Liver (tissue), 9 donors: ENCODE measurements around the gene GATD1. TPM values are rescaled to one million over a fixed set of nuclear protein-coding genes. Genes with fewer than 3 reads are reported as not detected.

Experiments
- DNase-seq: peaks from one replicate; pipeline ENCODE4 v3.0.0-alpha.2; 2017; ENCODE audit warnings: low spot score
- H3K27ac ChIP-seq, 2 donors: one replicate each; pipeline ENCODE4 v1.7.0; 2013; ENCODE audit warnings: inconsistent platforms in 2 of 2, low read length in 2 of 2, control low read depth in 1 of 2, low read depth in 1 of 2, mild to moderate bottlenecking in 1 of 2
- H3K27me3 ChIP-seq, 4 donors: one replicate each; pipeline versions ENCODE4 v1.6.1 to v1.7.0; 2013; ENCODE audit warnings: low read length in 3 of 4, inconsistent platforms in 1 of 4, mild to moderate bottlenecking in 1 of 4, moderate library complexity in 1 of 4; ENCODE audit not compliant: control insufficient read depth in 4 of 4, insufficient read depth in 4 of 4
- H3K36me3 ChIP-seq, 4 donors: one replicate each; pipeline versions ENCODE4 v1.6.1 to v1.7.0; 2013; ENCODE audit warnings: low read length in 3 of 4, mild to moderate bottlenecking in 3 of 4, low read depth in 1 of 4, moderate library complexity in 1 of 4; ENCODE audit not compliant: control insufficient read depth in 4 of 4, insufficient read depth in 3 of 4
- H3K4me1 ChIP-seq, 4 donors: one replicate each; pipeline versions ENCODE4 v1.6.1 to v1.7.0; 2013; ENCODE audit warnings: low read length in 3 of 4, mild to moderate bottlenecking in 3 of 4, moderate library complexity in 1 of 4; ENCODE audit not compliant: control insufficient read depth in 4 of 4, insufficient read depth in 4 of 4
- H3K4me3 ChIP-seq, 3 donors: one replicate each; pipeline versions ENCODE4 v1.6.1 to v1.7.0; 2013; ENCODE audit warnings: low read length in 3 of 3, control low read depth in 1 of 3, low read depth in 1 of 3, mild to moderate bottlenecking in 1 of 3
- H3K9ac ChIP-seq, 2 donors: one replicate each; pipeline ENCODE4 v1.7.0; 2013; ENCODE audit warnings: low read length in 2 of 2, mild to moderate bottlenecking in 2 of 2, moderate library complexity in 2 of 2, control low read depth in 1 of 2, low read depth in 1 of 2
- H3K9me3 ChIP-seq, 4 donors: one replicate each; pipeline versions ENCODE4 v1.6.1 to v1.7.0; 2013; ENCODE audit warnings: low read length in 3 of 4; ENCODE audit not compliant: control insufficient read depth in 4 of 4
- CTCF ChIP-seq: fragments of 150-350 bp; IDR thresholded peaks from 2 replicates; pipeline ENCODE4 v1.5.1; 2017; ENCODE audit warnings: improper control_type of control experiment, low read depth, low read length; ENCODE audit not compliant: missing input control
- EGR1 ChIP-seq, 2 donors: IDR thresholded peaks; 2 replicates each; pipeline ENCODE4 v1.6.1; 2016 to 2018; ENCODE audit warnings: antibody characterized with exemption in 2 of 2, low read depth in 2 of 2
- FOXA1 ChIP-seq: IDR thresholded peaks from 2 replicates; pipeline ENCODE4 v1.6.1; 2016; ENCODE audit warnings: antibody characterized with exemption
- FOXA2 ChIP-seq: IDR thresholded peaks from 2 replicates; pipeline ENCODE4 v1.6.1; 2016; ENCODE audit warnings: antibody characterized with exemption
- GABPA ChIP-seq, 2 donors: IDR thresholded peaks in 1 of 2; conservative IDR thresholded peaks in 1 of 2; 2 replicates each; pipeline ENCODE4 v1.6.1; 2016; ENCODE audit warnings: antibody characterized with exemption in 2 of 2, mild to moderate bottlenecking in 1 of 2, moderate library complexity in 1 of 2
- HNF4A ChIP-seq, 2 donors: conservative IDR thresholded peaks; 2 replicates each; pipeline ENCODE4 v1.6.1; 2016; ENCODE audit warnings: antibody characterized with exemption in 2 of 2, mild to moderate bottlenecking in 2 of 2
- HNF4G ChIP-seq: IDR thresholded peaks from 2 replicates; pipeline ENCODE4 v1.6.1; 2016; ENCODE audit warnings: antibody characterized with exemption
- JUND ChIP-seq, 2 donors: IDR thresholded peaks; 2 replicates each; pipeline ENCODE4 v1.6.1; 2016; ENCODE audit warnings: antibody characterized with exemption in 2 of 2
- MAX ChIP-seq: IDR thresholded peaks from 2 replicates; pipeline ENCODE4 v1.6.1; 2016; ENCODE audit warnings: antibody characterized with exemption
- NR2F2 ChIP-seq: IDR thresholded peaks from 2 replicates; pipeline ENCODE4 v1.6.1; 2016; ENCODE audit warnings: antibody characterized with exemption
- RAD21 ChIP-seq, 2 donors: IDR thresholded peaks; 2 replicates each; pipeline ENCODE4 v1.6.1; 2016; ENCODE audit warnings: antibody characterized with exemption in 2 of 2, mild to moderate bottlenecking in 2 of 2
- RXRA ChIP-seq, 2 donors: IDR thresholded peaks; 2 replicates each; pipeline ENCODE4 v1.6.1; 2017 to 2018; ENCODE audit warnings: antibody characterized with exemption in 2 of 2, mild to moderate bottlenecking in 1 of 2
- SP1 ChIP-seq: IDR thresholded peaks from 2 replicates; pipeline ENCODE4 v1.6.1; 2018; ENCODE audit warnings: antibody characterized with exemption, mild to moderate bottlenecking
- TAF1 ChIP-seq: conservative IDR thresholded peaks from 2 replicates; pipeline ENCODE4 v1.6.1; 2016; ENCODE audit warnings: antibody characterized with exemption, mild to moderate bottlenecking
- YY1 ChIP-seq: IDR thresholded peaks from 2 replicates; pipeline ENCODE4 v1.6.1; 2016; ENCODE audit warnings: antibody characterized with exemption, mild to moderate bottlenecking
- ZBTB33 ChIP-seq: IDR thresholded peaks from 2 replicates; pipeline ENCODE4 v1.6.1; 2016; ENCODE audit warnings: antibody characterized with exemption
- WGBS: extraction: QIAGEN DNeasy Blood & Tissue Kit; methylation state at CpG from one replicate; pipeline ENCODE4 v1.1.7; 2013; 5-methylcytosine and 5-hydroxymethylcytosine counted together
- polyA plus RNA-seq, 2 donors: library from polyadenylated mRNA; stranded (reverse) in 1 of 2; unstranded in 1 of 2; fragments of 200-250 nt in 1 of 2; fragments of >200 nt in 1 of 2; fragmentation: Nextera tagmentation in 1 of 2; extraction: Ambion mirVana in 1 of 2; gene quantifications; one replicate each; pipeline versions ENCODE4 v1.2.1 to v1.2.3, GENCODE V29; 2013 to 2015
- total RNA-seq, 2 donors: library from RNA; depleted of rRNA; stranded (reverse); fragments of >200 nt; gene quantifications; one replicate each; pipeline ENCODE4 v1.2.3, GENCODE V29; 2014
- TF ChIP-seq, protein P1 (sequence below): IDR thresholded peaks from 2 replicates; pipeline ENCODE4 v1.6.1; 2016; ENCODE audit warnings: antibody characterized with exemption
- donor health status: healthy.
- donor health status: healthy.
- donor health status: healthy.
- donor health status: healthy.
- donor health status: healthy.

Gene GATD1
- total and polyA plus RNA-seq, 4 donors = 22.7 to 37.2 (median 24.6) TPM

DNA sequence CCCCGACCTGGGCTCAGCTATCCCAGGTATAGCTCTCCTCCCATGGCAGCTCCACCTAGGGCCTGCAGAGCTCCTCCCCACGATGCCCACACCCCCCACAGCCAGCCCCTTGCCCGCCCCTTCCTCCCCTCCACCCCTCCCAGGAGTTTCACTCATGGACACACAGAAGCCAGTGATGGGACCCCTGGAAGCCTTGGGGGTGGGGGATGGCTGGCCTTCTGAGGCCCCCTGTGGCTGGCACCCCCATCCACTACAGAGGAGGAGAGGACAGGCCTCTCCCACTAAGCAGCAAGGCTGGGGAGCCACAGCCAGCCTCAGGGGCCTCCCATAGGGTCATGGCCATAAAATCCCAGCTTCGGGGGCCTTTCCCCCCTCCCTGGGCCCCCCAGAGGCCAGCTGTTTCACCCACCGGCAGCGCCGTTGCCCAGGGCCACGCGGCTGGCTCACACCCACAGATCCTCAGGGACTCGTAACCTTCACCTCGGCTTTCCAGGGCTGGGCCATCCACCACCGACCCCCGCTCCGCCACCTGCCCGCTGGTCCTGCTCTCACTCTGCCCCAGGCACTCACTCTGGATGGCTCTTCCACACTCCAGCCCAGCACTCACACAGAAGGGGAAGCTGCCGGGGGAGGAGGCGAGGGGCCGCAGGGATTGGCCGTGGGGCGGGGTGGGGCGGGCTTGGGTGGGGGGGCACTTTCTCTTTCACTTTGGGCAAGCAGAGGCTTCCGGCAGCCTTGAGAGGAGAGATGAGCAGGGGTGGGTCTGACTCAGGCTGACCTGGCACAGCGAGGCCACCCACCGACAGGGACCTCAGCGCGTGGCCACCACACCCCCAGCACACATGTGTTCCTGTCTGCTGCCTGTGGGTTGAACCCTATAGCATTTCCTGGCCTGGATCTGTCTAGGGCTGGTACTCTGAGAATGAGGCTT, 18.6 kb upstream of the GATD1 start:
- peak overlapping the region; percentile 71 to 83 (median 77) for H3K4me3 ChIP-seq
- peak; percentile 77 for DNase-seq
- no peaks in the 10 kb centered on the region for H3K27me3 ChIP-seq
- H3K36me3 ChIP-seq = peaks cover 0 to 12% (median 6%) of the 10 kb centered on the region in 4 donors
- H3K4me1 ChIP-seq = peaks cover 11 to 47% (median 28%) of the 10 kb centered on the region in 4 donors
- TF ChIP-seq RXRA (IDR thresholded peaks at IDR 0.05) = peak in 1 of 2 donors; percentile 16
- TF ChIP-seq RAD21 (IDR thresholded peaks at IDR 0.05) = no peak
- no peaks in the 10 kb centered on the region for H3K9me3 ChIP-seq
- peak overlapping the region; percentile 97 to 98 for H3K27ac ChIP-seq
- H3K9ac ChIP-seq = peak overlapping the region; percentile 87 to 91
- 3% methylated on average over 26 of the region's 26 CpGs for WGBS

DNA sequence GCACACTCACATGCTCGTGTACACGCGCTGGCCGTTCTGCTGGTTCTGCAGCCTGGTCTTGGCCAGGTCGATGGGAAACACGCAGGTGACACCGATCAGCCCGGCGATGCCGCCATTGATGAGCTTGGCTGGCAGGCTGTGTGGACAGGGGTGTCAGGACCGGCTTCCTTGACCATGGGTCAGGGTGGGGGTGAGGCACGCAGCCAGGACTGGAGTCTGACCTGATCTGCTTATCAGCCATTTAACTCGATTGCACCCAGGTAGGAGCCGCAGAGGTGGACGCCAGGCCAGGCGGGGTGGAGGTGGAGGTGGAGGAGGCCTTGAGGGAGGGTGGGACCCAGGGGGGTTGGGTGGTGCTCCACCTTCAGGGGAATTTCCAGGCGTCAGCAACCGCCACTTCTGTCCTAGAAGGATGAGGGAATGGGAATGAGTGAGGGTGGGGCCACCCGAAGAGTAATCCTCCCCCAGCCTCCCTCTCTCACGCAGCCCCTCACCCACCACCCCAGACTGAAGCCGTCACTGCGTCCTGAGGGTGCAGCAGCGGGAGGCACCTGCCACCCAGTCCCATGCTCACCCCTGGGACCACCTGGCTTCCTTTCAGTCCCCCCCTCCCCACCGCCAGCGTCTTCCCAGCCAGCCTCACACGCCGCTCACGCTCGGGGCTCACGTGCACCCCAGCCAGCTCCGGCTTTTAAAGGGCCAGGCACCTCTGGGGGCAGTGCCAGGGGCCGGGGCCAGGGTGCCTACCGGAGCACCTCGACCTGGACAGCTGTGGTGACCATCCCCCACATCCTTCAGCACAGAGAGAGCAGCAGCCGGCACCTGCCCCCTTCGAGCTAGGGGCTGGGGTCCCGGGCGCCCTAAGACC, 17.7 kb upstream of the GATD1 start:
- Histone ChIP-seq H3K4me3 (peak overlapping the region; percentile 45 to 83 (median 77)), H3K27ac (peak overlapping the region; percentile 97 to 98)
- TF ChIP-seq TAF1 (no peak), CTCF (no peak), FOXA1 (no peak), HNF4G (no peak), HNF4A (conservative IDR thresholded peaks at IDR 0.05) (no peak), NR2F2 (no peak), RXRA (IDR thresholded peaks at IDR 0.05) (no peak), SP1 (no peak), RAD21 (IDR thresholded peaks at IDR 0.05) (no peak), YY1 (no peak)

GRCh38 chr11:794013-794765, 16.9 kb upstream of the GATD1 start:
- Histone ChIP-seq H3K4me3 (peak overlapping the region in 1 of 3 donors; percentile 77), H3K9me3 (no peaks in the 10 kb centered on the region), H3K36me3 (peaks cover 0 to 10% (median 5%) of the 10 kb centered on the region in 4 donors), H3K27ac (peak overlapping the region in 1 of 2 donors; percentile 98), H3K27me3 (no peaks in the 10 kb centered on the region), H3K9ac (no peak overlapping the region), H3K4me1 (peaks cover 11 to 47% (median 30%) of the 10 kb centered on the region in 4 donors)
- WGBS = 92% methylated on average over 31 of the region's 31 CpGs
- no peak for DNase-seq
- TF ChIP-seq, protein P1, sequence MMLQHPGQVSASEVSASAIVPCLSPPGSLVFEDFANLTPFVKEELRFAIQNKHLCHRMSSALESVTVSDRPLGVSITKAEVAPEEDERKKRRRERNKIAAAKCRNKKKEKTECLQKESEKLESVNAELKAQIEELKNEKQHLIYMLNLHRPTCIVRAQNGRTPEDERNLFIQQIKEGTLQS = no peak
- no peak for TF ChIP-seq HNF4G
- no peak for TF ChIP-seq FOXA2
- TF ChIP-seq MAX = no peak
- no peak for TF ChIP-seq YY1
- TF ChIP-seq EGR1 (IDR thresholded peaks at IDR 0.05; ENCODE audit: low read depth in 2 of 2) = no peak
- TF ChIP-seq GABPA (IDR thresholded peaks at IDR 0.05 in 1 of 2, conservative IDR thresholded peaks at IDR 0.05 in 1 of 2) = no peak
- no peak for TF ChIP-seq SP1
- no peak for TF ChIP-seq FOXA1
- no peak for TF ChIP-seq ZBTB33
- no peak for TF ChIP-seq JUND (IDR thresholded peaks at IDR 0.05)
- TF ChIP-seq NR2F2 = no peak
- no peak for TF ChIP-seq TAF1
- no peak for TF ChIP-seq HNF4A (conservative IDR thresholded peaks at IDR 0.05)

More for the DNA sequence above, 17.7 kb upstream of the GATD1 start:
- Histone ChIP-seq H3K36me3 (peaks cover 0 to 11% (median 6%) of the 10 kb centered on the region in 4 donors), H3K27me3 (no peaks in the 10 kb centered on the region), H3K9me3 (no peaks in the 10 kb centered on the region), H3K4me1 (peaks cover 11 to 47% (median 29%) of the 10 kb centered on the region in 4 donors), H3K9ac (peak overlapping the region in 1 of 2 donors; percentile 22)
- no peak for DNase-seq
- 34% methylated on average over 38 of the region's 38 CpGs for WGBS
